OCI-LY7 (cell line): ENCODE results near the gene IAPP.

ENCODE experiments used
- CTCF ChIP-seq: fragments of 200-600 bp; sonication (generic); conservative IDR thresholded peaks from 2 replicates; pipeline ENCODE4 v1.5.1; 2014; ENCODE audit warnings: mild to moderate bottlenecking, antibody characterized with exemption, low read length, moderate library complexity, mixed read lengths
- EZH2phosphoT487 ChIP-seq: fragments of 200-600 bp; sonication (generic); IDR thresholded peaks from 2 replicates; pipeline ENCODE4 v1.6.1; 2018; ENCODE audit warnings: low read depth, borderline replicate concordance, mild to moderate bottlenecking, mixed run types, antibody characterized with exemption, low read length, moderate library complexity, mixed read lengths

DNA sequence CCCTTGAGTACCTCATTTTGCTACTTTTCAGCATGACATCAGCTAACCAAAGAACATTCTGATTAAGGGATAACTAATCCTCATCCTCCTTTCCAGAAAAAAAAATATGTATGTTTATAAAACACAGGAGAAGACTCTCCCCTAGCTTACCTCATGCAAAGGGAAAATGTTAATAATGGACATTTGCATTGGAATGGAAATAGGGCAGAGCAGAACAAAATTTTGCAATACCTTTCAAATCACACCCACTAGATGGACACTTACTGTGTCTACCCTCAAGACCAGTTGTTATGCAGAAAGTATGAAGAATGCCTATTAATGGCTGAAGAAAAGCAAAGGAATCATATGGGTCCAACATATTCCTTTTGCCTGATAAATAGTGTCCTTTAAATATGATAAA, 29.1 kb upstream of the IAPP start:
- TF ChIP-seq EZH2phosphoT487 = no peak
- no peak for TF ChIP-seq CTCF
